LoVo (cell line): ENCODE results near the gene CYLD.
A peak's percentile ranks its signal among the peaks of the same experiment; 100 is the strongest.

ENCODE experiments used
- DNase-seq: peaks from one replicate; pipeline ENCODE4 v3.0.0-alpha.2; 2016; ENCODE audit warnings: low spot score

The CYLD gene

DNA sequence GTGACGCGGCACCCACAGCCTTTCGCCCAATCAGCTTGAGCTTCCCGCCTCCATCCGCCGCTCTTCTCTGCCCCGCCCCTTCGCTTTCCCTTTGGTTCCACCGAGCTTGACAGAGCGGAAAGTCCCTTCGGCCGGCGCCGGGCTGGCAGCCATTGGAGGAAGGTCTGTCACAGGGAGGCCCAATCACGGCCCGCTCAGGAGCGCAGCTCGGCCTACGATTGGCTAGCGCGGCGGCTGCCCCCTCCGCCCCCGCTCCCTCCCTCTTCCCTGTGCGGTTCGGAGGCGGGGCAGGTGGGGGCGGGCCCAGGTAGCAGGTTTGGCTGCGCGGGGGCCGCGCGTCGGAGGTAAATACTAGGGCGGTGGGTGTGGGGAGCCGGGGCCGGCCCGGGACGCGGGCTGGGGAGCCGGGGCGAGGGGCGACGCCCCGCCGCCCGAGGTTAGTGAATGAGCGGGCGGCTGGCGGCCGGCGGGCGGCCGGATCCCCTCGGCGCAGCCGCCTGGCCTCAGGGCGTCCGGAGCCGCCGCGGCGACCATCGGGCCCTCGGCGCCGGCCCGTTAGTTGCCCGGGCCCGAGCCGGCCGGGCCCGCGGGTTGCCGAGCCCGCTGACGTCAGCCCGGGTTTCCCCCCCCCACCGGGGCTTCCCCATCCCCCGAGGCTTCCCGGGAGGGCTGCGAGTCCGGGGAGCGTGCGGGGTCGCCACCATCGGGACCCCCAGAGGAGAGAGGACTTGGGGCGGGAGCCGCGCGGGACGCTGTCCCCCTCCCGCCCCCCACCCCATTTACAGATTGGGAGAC lies at the start of gene CYLD:
Gene CYLD (plus strand): TSS at position 306 of the 795 bp plus-strand sequence. CDS start 7,613 bp downstream, outside the sequence.
- DNase-seq: peak; percentile 99

GRCh38 chr16:50692644-50692998 lies 49.3 kb upstream of the CYLD start:
- DNase-seq: no peak

GRCh38 chr16:50692999-50693781 lies 48.7 kb upstream of the CYLD start, which contains the start of gene NOD2:
NOD2 (plus strand) TSS chr16:50693606; CDS start chr16:50699496, 5,890 bp downstream.
- peak; percentile 20 for DNase-seq

DNA sequence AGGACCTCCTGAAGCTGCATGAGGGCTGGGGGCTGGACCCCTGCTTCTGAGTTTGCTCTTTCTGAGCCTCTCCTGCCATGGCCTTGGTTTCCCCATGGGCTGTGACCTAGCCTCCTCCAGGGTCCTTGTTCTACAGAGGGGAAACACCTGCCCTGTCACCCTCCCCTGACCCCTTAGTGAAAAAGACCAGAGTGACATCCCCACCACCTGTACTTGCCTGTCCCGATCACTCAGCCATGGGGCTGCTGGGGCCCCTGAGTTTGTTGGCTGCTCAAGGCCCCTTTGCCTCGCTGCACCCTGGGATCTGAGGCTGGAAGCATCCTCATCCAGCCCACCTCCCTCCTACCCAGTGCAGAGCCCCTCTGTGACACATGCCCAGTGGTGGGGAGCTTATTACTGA lies 47.7 kb upstream of the CYLD start:
- no peak for DNase-seq

DNA sequence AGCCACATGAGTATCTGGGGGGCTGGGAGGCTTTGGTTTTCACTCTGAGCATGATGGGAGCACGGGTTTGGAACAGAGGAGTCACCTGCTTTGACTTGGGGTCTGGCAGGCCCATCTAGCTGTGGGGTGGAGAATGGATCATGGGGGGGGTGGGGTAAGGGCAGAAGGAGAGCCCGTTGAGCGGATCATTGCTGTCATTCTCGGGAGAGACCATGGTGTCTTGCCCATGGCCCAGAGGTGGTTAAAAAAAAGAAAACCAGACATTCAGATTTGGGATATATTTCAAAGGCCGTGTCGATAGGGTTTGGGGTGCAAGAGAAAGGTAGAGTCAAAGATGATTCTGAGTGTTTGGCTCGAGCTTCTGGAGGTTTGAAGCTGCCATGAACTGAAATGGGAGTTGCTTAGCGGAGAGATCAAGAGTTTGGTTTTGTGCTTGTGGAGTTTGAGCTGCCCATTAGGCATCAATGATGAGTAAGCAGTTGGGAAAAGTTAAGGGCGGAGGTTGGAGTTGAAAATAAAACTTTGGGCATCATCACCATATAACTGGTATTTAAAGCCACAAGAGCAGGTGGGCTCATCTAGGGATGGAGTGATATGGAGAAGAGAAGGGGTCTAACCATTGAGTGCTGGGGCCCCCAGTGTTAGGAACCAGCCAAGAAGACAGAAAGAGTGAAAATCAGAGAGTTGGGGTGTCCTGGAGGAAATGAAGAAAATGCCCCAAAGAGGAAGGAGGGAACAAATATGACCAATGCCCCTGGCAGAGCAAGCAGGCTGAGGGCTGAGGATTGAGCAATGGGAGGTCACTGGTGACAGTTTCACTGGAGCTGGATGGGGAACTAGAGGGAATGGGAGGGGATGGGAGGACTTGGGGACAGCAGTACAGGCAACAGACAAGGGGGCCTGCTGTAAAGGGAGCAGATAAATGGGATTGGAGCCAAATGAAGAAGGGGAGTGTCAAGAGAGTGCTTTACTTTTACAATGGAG lies 46.6 kb upstream of the CYLD start:
- no peak for DNase-seq

DNA sequence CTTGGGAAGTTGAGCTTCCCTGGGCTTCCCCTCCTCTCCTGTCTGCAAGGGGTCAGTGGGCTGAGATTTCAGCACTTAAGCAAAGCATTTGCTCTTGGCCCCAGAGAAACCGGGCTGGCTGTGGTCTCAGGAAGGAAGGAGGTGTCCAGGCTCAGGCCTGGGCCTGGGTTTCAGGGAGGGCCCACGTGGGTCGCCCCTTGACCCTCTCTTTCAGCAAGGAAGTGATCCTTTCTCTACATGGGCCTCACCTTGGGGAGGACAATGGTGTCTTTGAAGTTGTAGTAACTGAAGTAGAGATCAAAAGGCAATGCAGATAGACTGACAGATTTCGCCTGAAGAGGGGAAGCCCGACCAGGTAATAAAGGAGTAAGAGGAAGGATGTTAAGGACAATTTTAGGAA lies 45.8 kb upstream of the CYLD start:
- no peak for DNase-seq

DNA sequence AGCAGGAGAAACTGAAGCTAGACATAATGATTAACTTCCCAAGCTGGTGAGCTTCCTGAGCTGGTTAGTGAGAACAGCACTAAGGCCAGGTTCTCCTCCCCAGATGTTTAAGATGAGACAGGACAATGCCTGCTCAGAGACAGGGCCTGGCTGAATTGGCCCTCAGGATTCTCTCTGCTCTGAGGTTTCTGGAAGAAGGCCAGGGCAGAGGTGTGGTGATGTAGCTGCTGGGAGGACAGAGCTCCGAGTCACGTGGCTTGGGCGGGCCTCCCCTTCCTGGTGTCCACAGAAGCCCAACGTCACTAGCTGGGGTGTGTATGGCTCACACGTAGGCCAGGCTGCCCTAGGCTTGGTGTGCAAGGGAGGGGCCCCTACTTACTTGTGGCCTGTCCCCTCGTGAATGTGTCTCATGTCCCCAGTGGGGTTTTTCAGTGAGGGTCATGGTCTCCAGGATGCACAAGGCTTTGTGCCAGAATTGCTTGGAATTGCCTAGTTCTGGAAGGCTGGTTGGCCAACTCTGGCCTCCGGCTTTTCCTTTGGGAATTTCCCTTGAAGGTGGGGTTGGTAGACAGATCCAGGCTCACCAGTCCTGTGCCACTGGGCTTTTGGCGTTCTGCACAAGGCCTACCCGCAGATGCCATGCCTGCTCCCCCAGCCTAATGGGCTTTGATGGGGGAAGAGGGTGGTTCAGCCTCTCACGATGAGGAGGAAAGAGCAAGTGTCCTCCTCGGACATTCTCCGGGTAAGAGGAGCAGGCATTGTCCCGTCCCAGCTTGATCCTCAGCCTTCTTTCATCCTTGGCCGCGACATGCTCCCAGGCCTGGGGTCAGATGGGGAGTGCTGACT lies 45.1 kb upstream of the CYLD start:
- peak; percentile 77 for DNase-seq

- DNase-seq: no peak
Observed at GRCh38 chr16:50697421-50697715, 44.5 kb upstream of the CYLD start.

- DNase-seq: no peak
Observed at GRCh38 chr16:50697881-50698767, 43.8 kb upstream of the CYLD start.

GRCh38 chr16:50699326-50700159 lies 42.3 kb upstream of the CYLD start:
- no peak for DNase-seq

DNA sequence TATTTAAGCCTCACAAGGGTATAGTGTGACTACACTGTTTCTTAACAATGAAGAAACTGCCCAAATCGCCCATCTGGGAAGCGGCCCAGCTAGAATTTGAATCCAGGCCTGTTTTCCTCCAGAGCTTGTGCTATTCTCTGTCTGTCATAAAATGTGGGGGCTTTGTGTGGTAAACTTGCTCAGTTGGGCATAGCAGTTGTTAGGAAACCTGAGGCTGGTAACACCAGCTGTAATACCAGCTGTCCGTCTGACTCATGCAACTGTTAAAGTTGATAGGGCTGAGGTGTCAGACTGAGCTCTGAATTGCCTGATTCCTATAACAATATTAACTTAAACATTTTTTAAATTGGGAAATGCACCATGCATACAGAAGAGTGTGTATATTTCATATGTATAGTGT lies 39.2 kb upstream of the CYLD start:
- DNase-seq: no peak

DNA sequence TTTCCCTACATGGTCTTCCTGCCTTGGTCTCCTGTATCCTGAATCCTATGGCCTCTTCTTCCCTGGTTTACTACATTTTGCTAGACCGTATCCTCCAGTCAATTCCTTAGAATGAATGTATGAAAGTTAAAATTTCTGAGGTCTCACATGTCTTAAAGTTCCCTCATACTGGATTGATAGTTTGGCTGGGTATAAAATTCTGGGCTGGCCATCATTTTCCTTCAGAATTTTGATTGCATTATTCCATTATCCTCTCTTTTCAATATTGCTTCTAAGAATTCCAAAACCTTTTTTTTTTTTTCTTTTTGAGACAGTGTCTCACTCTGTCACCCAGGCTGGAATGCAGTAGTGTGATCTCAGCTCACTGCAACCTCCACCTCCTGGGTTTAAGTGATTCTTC lies 37.6 kb upstream of the CYLD start:
- no peak for DNase-seq

GRCh38 chr16:50705436-50706110 lies 36.3 kb upstream of the CYLD start:
- no peak for DNase-seq

- DNase-seq: no peak
Observed at GRCh38 chr16:50706250-50706649, 35.6 kb upstream of the CYLD start.

- no peak for DNase-seq
Observed at GRCh38 chr16:50708373-50709060, 33.4 kb upstream of the CYLD start.

DNA sequence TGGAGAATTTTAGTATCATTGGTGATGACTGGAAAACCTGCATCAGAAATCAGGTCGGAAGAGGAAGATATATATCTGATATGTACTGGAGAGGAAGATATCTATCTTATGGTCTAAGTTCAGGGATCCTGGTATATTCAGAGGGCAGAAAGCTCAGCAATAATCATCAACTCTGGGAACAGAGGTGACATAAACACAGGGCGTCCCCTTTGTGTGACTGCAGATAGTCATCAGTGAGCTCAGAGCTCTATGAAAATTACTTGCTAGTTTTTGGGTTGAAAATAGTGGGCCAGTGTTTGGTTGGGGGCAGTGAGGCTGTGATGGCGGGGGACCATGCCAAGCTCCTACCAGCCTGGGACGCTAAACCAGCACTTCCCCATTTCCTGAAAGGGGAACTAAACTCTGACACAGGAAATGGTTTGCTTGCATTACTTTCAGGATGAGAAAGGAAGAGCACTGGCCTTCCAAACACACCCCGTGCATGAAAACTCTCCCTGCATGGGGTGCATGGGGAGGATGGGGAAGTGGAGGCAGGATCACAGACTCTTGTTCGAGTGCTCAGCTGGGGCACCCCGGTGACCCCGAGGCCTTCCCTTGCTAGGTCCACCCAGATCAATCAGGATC lies 32.7 kb upstream of the CYLD start:
- no peak for DNase-seq

- no peak for DNase-seq
Observed at GRCh38 chr16:50709980-50710379, 31.9 kb upstream of the CYLD start.

- DNase-seq: no peak
Observed at GRCh38 chr16:50711040-50711439, 30.8 kb upstream of the CYLD start.
